ENCODE measurements around the gene CLINT1.

The CLINT1 gene

GRCh38 chr5:157761690-157762621 is 97.0 kb downstream of the CLINT1 start:
- H3K27me3 Mint-ChIP-seq, result no peaks in the 10 kb centered on the region
- no peak overlapping the region for H3K4me3 Mint-ChIP-seq
- no peak overlapping the region for H3K27ac Mint-ChIP-seq (ENCODE audit: low read depth)
- no peak for DNase-seq (ENCODE audit: low spot score in 2 of 2)
- ATAC-seq (replicated peaks; ENCODE audit: extremely low read depth, poor library complexity, severe bottlenecking), result no peak
- no peaks in the 10 kb centered on the region for H3K9me3 Mint-ChIP-seq
- no peaks in the 10 kb centered on the region for H3K4me1 Mint-ChIP-seq
- peaks cover 4% of the 10 kb centered on the region for H3K36me3 Mint-ChIP-seq (ENCODE audit: insufficient read depth)

- Mint-ChIP-seq H3K4me3 (no peak overlapping the region), H3K27me3 (no peaks in the 10 kb centered on the region), H3K9me3 (no peaks in the 10 kb centered on the region), H3K4me1 (no peaks in the 10 kb centered on the region), H3K36me3 (ENCODE audit: insufficient read depth) (peaks cover 10% of the 10 kb centered on the region), H3K27ac (ENCODE audit: low read depth) (no peak overlapping the region)
- no peak for DNase-seq (ENCODE audit: low spot score in 2 of 2)
- ATAC-seq (replicated peaks; ENCODE audit: extremely low read depth, poor library complexity, severe bottlenecking), result no peak
Measured at GRCh38 chr5:157758706-157759105, 100.2 kb downstream of the CLINT1 start.

- no peak for ATAC-seq (replicated peaks; ENCODE audit: extremely low read depth, poor library complexity, severe bottlenecking)
- Mint-ChIP-seq H3K4me1 (no peaks in the 10 kb centered on the region), H3K4me3 (no peak overlapping the region), H3K36me3 (ENCODE audit: insufficient read depth) (peaks cover 16% of the 10 kb centered on the region), H3K27me3 (no peaks in the 10 kb centered on the region), H3K27ac (ENCODE audit: low read depth) (no peak overlapping the region), H3K9me3 (no peaks in the 10 kb centered on the region)
- DNase-seq (ENCODE audit: low spot score in 2 of 2), result no peak
Measured at GRCh38 chr5:157756122-157756521, 102.8 kb downstream of the CLINT1 start.

- H3K4me3 Mint-ChIP-seq, result no peak overlapping the region
- no peak for ATAC-seq (replicated peaks; ENCODE audit: extremely low read depth, poor library complexity, severe bottlenecking)
Measured at GRCh38 chr5:157750320-157750719, 108.6 kb downstream of the CLINT1 start.

GRCh38 chr5:157749462-157749799 is 109.5 kb downstream of the CLINT1 start:
- ATAC-seq (replicated peaks; ENCODE audit: extremely low read depth, poor library complexity, severe bottlenecking) (no peak), DNase-seq (ENCODE audit: low spot score in 2 of 2) (no peak)
- Mint-ChIP-seq H3K27ac (ENCODE audit: low read depth) (no peak overlapping the region), H3K4me3 (no peak overlapping the region), H3K4me1 (peaks cover 11% of the 10 kb centered on the region), H3K27me3 (no peaks in the 10 kb centered on the region), H3K36me3 (ENCODE audit: insufficient read depth) (peaks cover 7% of the 10 kb centered on the region), H3K9me3 (no peaks in the 10 kb centered on the region)

More at GRCh38 chr5:157750320-157750719, 108.6 kb downstream of the CLINT1 start:
- DNase-seq (ENCODE audit: low spot score in 2 of 2), result no peak
- H3K9me3 Mint-ChIP-seq, result no peaks in the 10 kb centered on the region
- peaks cover 4% of the 10 kb centered on the region for H3K4me1 Mint-ChIP-seq
- H3K27ac Mint-ChIP-seq (ENCODE audit: low read depth), result no peak overlapping the region
- no peaks in the 10 kb centered on the region for H3K27me3 Mint-ChIP-seq
- H3K36me3 Mint-ChIP-seq (ENCODE audit: insufficient read depth), result peaks cover 9% of the 10 kb centered on the region

GRCh38 chr5:157748760-157749461 is 110.0 kb downstream of the CLINT1 start:
- Mint-ChIP-seq H3K4me3 (no peak overlapping the region), H3K27me3 (no peaks in the 10 kb centered on the region), H3K36me3 (ENCODE audit: insufficient read depth) (peaks cover 10% of the 10 kb centered on the region), H3K4me1 (peaks cover 16% of the 10 kb centered on the region), H3K27ac (ENCODE audit: low read depth) (no peak overlapping the region), H3K9me3 (no peaks in the 10 kb centered on the region)
- no peak for DNase-seq (ENCODE audit: low spot score in 2 of 2)
- ATAC-seq (replicated peaks; ENCODE audit: extremely low read depth, poor library complexity, severe bottlenecking), result no peak

GRCh38 chr5:157747766-157748700 is 110.9 kb downstream of the CLINT1 start:
- Mint-ChIP-seq H3K27ac (ENCODE audit: low read depth) (no peak overlapping the region), H3K4me1 (peaks cover 20% of the 10 kb centered on the region), H3K27me3 (no peaks in the 10 kb centered on the region), H3K9me3 (no peaks in the 10 kb centered on the region), H3K4me3 (no peak overlapping the region), H3K36me3 (ENCODE audit: insufficient read depth) (peaks cover 8% of the 10 kb centered on the region)
- ATAC-seq (replicated peaks; ENCODE audit: extremely low read depth, poor library complexity, severe bottlenecking) (no peak), DNase-seq (ENCODE audit: low spot score in 2 of 2) (no peak)

GRCh38 chr5:157747173-157747740 is 111.7 kb downstream of the CLINT1 start:
- Mint-ChIP-seq H3K27me3 (no peaks in the 10 kb centered on the region), H3K9me3 (no peaks in the 10 kb centered on the region), H3K4me1 (peaks cover 22% of the 10 kb centered on the region), H3K36me3 (ENCODE audit: insufficient read depth) (peaks cover 2% of the 10 kb centered on the region), H3K27ac (ENCODE audit: low read depth) (no peak overlapping the region), H3K4me3 (no peak overlapping the region)
- DNase-seq (ENCODE audit: low spot score in 2 of 2) (no peak), ATAC-seq (replicated peaks; ENCODE audit: extremely low read depth, poor library complexity, severe bottlenecking) (no peak)

GRCh38 chr5:157745041-157745456 is 113.9 kb downstream of the CLINT1 start:
- no peak overlapping the region for H3K27ac Mint-ChIP-seq (ENCODE audit: low read depth)
- DNase-seq (ENCODE audit: low spot score in 2 of 2), result no peak
- peak overlapping the region; percentile 79 for H3K4me3 Mint-ChIP-seq
- peaks cover 22% of the 10 kb centered on the region for H3K4me1 Mint-ChIP-seq
- no peaks in the 10 kb centered on the region for H3K27me3 Mint-ChIP-seq
- no peaks in the 10 kb centered on the region for H3K9me3 Mint-ChIP-seq
- H3K36me3 Mint-ChIP-seq (ENCODE audit: insufficient read depth), result peaks cover 2% of the 10 kb centered on the region
- ATAC-seq (replicated peaks; ENCODE audit: extremely low read depth, poor library complexity, severe bottlenecking), result no peak

- peak overlapping the region; percentile 60 for H3K27ac Mint-ChIP-seq (ENCODE audit: low read depth)
- peak overlapping the region; percentile 79 for H3K4me3 Mint-ChIP-seq
- ATAC-seq (replicated peaks; ENCODE audit: extremely low read depth, poor library complexity, severe bottlenecking) (peak; percentile 7), DNase-seq (ENCODE audit: low spot score in 2 of 2) (no peak)
- peaks cover 2% of the 10 kb centered on the region for H3K36me3 Mint-ChIP-seq (ENCODE audit: insufficient read depth)
- no peaks in the 10 kb centered on the region for H3K27me3 Mint-ChIP-seq
- H3K9me3 Mint-ChIP-seq, result no peaks in the 10 kb centered on the region
- peaks cover 22% of the 10 kb centered on the region for H3K4me1 Mint-ChIP-seq
Measured at GRCh38 chr5:157744051-157745011, 114.6 kb downstream of the CLINT1 start.
